Measurements from ENCODE around the gene NAA16. TPM values are rescaled to one million over a fixed set of nuclear protein-coding genes. Genes with fewer than 3 reads are reported as not detected.

NAA16 gene
- total and polyA plus RNA-seq, 2 donors (not counting 1 experiment from before 2014, with no cell fraction given) = 14.3 to 33.5 TPM

DNA sequence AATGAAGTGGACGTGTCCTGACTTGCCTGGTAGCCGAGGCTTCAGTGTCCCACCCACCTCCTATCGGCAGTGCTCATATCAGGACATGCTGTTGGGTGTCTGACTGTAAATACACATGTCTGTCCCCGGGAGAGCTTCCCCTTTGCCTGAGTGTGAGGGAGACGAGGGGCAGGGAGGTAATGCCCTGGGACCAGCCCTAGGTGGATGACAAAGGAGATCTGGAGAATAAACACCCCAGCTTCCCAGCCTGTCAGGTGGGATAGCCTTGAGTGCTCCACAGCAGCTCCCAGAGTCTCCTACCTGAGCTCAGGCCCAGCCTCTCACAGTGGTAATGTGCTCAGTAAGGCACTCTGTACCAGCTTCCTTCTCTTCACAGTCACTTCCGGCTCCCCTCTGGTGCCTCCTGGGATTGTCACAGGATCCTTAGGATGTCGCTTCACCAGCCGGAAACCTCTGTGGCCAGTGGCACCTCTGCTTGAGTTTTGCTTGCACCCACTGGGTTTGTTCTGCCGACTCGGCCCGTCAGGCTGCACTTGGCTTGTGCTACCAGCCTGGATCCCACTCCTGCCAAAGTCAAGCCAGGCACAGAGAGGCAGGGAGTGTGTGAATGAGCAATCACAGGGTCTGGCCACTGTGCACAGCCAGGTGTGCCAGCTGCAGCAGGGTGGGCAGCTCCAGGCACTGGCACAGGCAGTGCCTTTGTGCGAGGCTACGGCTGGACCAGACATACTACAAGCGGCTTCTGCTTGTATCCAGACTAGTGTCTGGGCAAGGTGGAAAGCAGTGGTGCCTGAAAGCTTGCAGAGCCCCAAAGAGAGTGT lies 91.8 kb downstream of the NAA16 start:
- intact Hi-C loops (cut with micrococcal nuclease) = no loop called here
- no peak overlapping the region for H3K4me3 ChIP-seq (ENCODE audit: control extremely low read depth in 1 of 5, extremely low read depth in 1 of 5, insufficient read depth in 1 of 5, low read depth in 2 of 5, low read length in 4 of 5)

DNA sequence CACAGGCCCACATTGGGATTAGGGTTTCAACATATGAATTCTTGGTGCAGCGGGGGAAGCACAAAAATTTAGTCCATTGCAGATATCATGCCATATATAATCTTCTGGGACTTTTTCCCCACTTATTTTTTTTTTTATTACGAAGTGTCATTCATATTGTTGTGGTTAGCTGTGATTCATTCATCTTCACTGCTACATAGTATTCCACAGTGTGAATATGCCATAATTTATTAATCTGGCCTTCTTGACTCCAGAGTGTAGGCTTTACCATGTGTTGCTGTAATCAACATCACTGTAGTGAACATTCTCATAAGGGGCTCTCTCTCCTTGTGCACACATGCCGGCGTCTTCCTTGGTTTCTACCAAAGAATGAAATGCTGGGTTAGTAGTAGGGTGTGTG lies 92.9 kb downstream of the NAA16 start:
- no peak overlapping the region for H2AFZ ChIP-seq (ENCODE audit: insufficient read depth, low read depth, low read length, poor library complexity, severe bottlenecking)
- no peaks in the 10 kb centered on the region for H3K27me3 ChIP-seq (replicated peaks in 1 of 4; ENCODE audit: control extremely low read depth in 1 of 4, control insufficient read depth in 3 of 4, insufficient read depth in 4 of 4, low read length in 3 of 4)
- TF ChIP-seq, protein P1, sequence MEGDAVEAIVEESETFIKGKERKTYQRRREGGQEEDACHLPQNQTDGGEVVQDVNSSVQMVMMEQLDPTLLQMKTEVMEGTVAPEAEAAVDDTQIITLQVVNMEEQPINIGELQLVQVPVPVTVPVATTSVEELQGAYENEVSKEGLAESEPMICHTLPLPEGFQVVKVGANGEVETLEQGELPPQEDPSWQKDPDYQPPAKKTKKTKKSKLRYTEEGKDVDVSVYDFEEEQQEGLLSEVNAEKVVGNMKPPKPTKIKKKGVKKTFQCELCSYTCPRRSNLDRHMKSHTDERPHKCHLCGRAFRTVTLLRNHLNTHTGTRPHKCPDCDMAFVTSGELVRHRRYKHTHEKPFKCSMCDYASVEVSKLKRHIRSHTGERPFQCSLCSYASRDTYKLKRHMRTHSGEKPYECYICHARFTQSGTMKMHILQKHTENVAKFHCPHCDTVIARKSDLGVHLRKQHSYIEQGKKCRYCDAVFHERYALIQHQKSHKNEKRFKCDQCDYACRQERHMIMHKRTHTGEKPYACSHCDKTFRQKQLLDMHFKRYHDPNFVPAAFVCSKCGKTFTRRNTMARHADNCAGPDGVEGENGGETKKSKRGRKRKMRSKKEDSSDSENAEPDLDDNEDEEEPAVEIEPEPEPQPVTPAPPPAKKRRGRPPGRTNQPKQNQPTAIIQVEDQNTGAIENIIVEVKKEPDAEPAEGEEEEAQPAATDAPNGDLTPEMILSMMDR (IDR thresholded peaks at IDR 0.05) = no peak
- TF ChIP-seq EZH2 (IDR thresholded peaks at IDR 0.05; ENCODE audit: borderline replicate concordance, insufficient read depth, low read depth, low read length, poor library complexity, severe bottlenecking) = no peak
- H3K36me3 ChIP-seq (replicated peaks in 1 of 2; ENCODE audit: control extremely low read depth in 1 of 2, control insufficient read depth in 1 of 2, extremely low read depth in 1 of 2, insufficient read depth in 2 of 2, low read length in 1 of 2) = no peaks in the 10 kb centered on the region
- no peak overlapping the region for H3K4me2 ChIP-seq (replicated peaks; ENCODE audit: low read depth, low read length, poor library complexity, severe bottlenecking)
- H3K9me3 Mint-ChIP-seq (ENCODE audit: insufficient read depth) = no peaks in the 10 kb centered on the region
- H3K9me3 ChIP-seq (ENCODE audit: control extremely low read depth in 1 of 3, control insufficient read depth in 2 of 3, insufficient read depth in 1 of 3, low read length in 2 of 3) = peaks cover 0 to 4% (median 0%) of the 10 kb centered on the region in 3 donors
- no peak overlapping the region for H3K4me3 Mint-ChIP-seq
- no peaks in the 10 kb centered on the region for H3K4me1 ChIP-seq (ENCODE audit: control insufficient read depth in 2 of 2, insufficient read depth in 2 of 2, low read length in 2 of 2)
- H3K27me3 Mint-ChIP-seq = peaks cover 2% of the 10 kb centered on the region
- no peak overlapping the region for H3K9ac ChIP-seq (ENCODE audit: low read length)
- intact Hi-C loops (cut with micrococcal nuclease) = no loop called here
- H3K79me2 ChIP-seq (ENCODE audit: control insufficient read depth, insufficient read depth, low read length) = no peaks in the 10 kb centered on the region
- H3K27ac Mint-ChIP-seq = no peak overlapping the region
- POLR2A ChIA-PET = no interaction called here
- no CpG with 5 or more reads among the region's 4 CpGs for WGBS (ENCODE audit: insufficient coverage)
- H3K4me3 ChIP-seq (ENCODE audit: control extremely low read depth in 1 of 5, extremely low read depth in 1 of 5, insufficient read depth in 1 of 5, low read depth in 2 of 5, low read length in 4 of 5) = no peak overlapping the region
- no peak overlapping the region for H3K27ac ChIP-seq (ENCODE audit: low read length in 2 of 2)
- CTCF ChIA-PET = no interaction called here
- no peaks in the 10 kb centered on the region for H4K20me1 ChIP-seq (ENCODE audit: control insufficient read depth, insufficient read depth, low read length, poor library complexity, severe bottlenecking)
- ATAC-seq (ENCODE audit: low read depth) (no peak), DNase-seq (no peak)
- no peaks in the 10 kb centered on the region for H3K4me1 Mint-ChIP-seq

More for the DNA sequence above, 91.8 kb downstream of the NAA16 start:
- no peaks in the 10 kb centered on the region for H3K79me2 ChIP-seq (ENCODE audit: control insufficient read depth, insufficient read depth, low read length)
- ChIA-PET CTCF (no interaction called here), POLR2A (no interaction called here)
- H3K4me1 Mint-ChIP-seq = no peaks in the 10 kb centered on the region
- H3K4me2 ChIP-seq (replicated peaks; ENCODE audit: low read depth, low read length, poor library complexity, severe bottlenecking) = no peak overlapping the region
- no peaks in the 10 kb centered on the region for H3K36me3 ChIP-seq (replicated peaks in 1 of 2; ENCODE audit: control extremely low read depth in 1 of 2, control insufficient read depth in 1 of 2, extremely low read depth in 1 of 2, insufficient read depth in 2 of 2, low read length in 1 of 2)
- H2AFZ ChIP-seq (ENCODE audit: insufficient read depth, low read depth, low read length, poor library complexity, severe bottlenecking) = no peak overlapping the region
- no peak overlapping the region for H3K4me3 Mint-ChIP-seq
- no peaks in the 10 kb centered on the region for H3K9me3 Mint-ChIP-seq (ENCODE audit: insufficient read depth)
- no peaks in the 10 kb centered on the region for H3K27me3 Mint-ChIP-seq
- TF ChIP-seq, protein P1 (IDR thresholded peaks at IDR 0.05) = no peak
- no peak overlapping the region for H3K27ac ChIP-seq (ENCODE audit: low read length in 2 of 2)
- no peak overlapping the region for H3K9ac ChIP-seq (ENCODE audit: low read length)
- no peak overlapping the region for H3K27ac Mint-ChIP-seq
- DNase-seq = no peak
- ATAC-seq (ENCODE audit: low read depth) = no peak
- WGBS (ENCODE audit: insufficient coverage) = 95% methylated on average over 13 of the region's 14 CpGs
- peaks cover 0 to 4% (median 0%) of the 10 kb centered on the region in 3 donors for H3K9me3 ChIP-seq (ENCODE audit: control extremely low read depth in 1 of 3, control insufficient read depth in 2 of 3, insufficient read depth in 1 of 3, low read length in 2 of 3)
- no peaks in the 10 kb centered on the region for H4K20me1 ChIP-seq (ENCODE audit: control insufficient read depth, insufficient read depth, low read length, poor library complexity, severe bottlenecking)
- H3K27me3 ChIP-seq (replicated peaks in 1 of 4; ENCODE audit: control extremely low read depth in 1 of 4, control insufficient read depth in 3 of 4, insufficient read depth in 4 of 4, low read length in 3 of 4) = no peaks in the 10 kb centered on the region
- H3K4me1 ChIP-seq (ENCODE audit: control insufficient read depth in 2 of 2, insufficient read depth in 2 of 2, low read length in 2 of 2) = no peaks in the 10 kb centered on the region
